ENCODE data around the gene THBS2.

The THBS2 gene

GRCh38 chr6:169291646-169292337, 38.1 kb upstream of the THBS2 start:
- no peak for DNase-seq (ENCODE audit: insufficient read length, low spot score)
- FAIRE-seq: no peak
- TF ChIP-seq POLR2A (IDR thresholded peaks at IDR 0.05; ENCODE audit: low read depth, low read length): no peak
- no peak for TF ChIP-seq TAF1 (IDR thresholded peaks at IDR 0.05; ENCODE audit: low read depth, low read length)
- TF ChIP-seq PAX5 (IDR thresholded peaks at IDR 0.05; ENCODE audit: insufficient read depth, low read length, severe bottlenecking): no peak
- no peak for TF ChIP-seq POLR2AphosphoS5 (IDR thresholded peaks at IDR 0.05; ENCODE audit: low read depth, low read length)
- TF ChIP-seq POU2F2 (IDR thresholded peaks at IDR 0.05; ENCODE audit: low read depth, low read length): no peak
- no peak for TF ChIP-seq SPI1 (IDR thresholded peaks at IDR 0.05; ENCODE audit: low read depth, low read length)

GRCh38 chr6:169291148-169291547, 37.5 kb upstream of the THBS2 start:
- TF ChIP-seq PAX5 (IDR thresholded peaks at IDR 0.05; ENCODE audit: insufficient read depth, low read length, severe bottlenecking) (no peak), POLR2AphosphoS5 (IDR thresholded peaks at IDR 0.05; ENCODE audit: low read depth, low read length) (no peak), POU2F2 (IDR thresholded peaks at IDR 0.05; ENCODE audit: low read depth, low read length) (no peak), SPI1 (IDR thresholded peaks at IDR 0.05; ENCODE audit: low read depth, low read length) (no peak), POLR2A (IDR thresholded peaks at IDR 0.05; ENCODE audit: low read depth, low read length) (no peak), TAF1 (IDR thresholded peaks at IDR 0.05; ENCODE audit: low read depth, low read length) (no peak)
- FAIRE-seq (no peak), DNase-seq (ENCODE audit: insufficient read length, low spot score) (no peak)

- TF ChIP-seq POU2F2 (IDR thresholded peaks at IDR 0.05; ENCODE audit: low read depth, low read length) (no peak), SPI1 (IDR thresholded peaks at IDR 0.05; ENCODE audit: low read depth, low read length) (no peak), TAF1 (IDR thresholded peaks at IDR 0.05; ENCODE audit: low read depth, low read length) (no peak), PAX5 (IDR thresholded peaks at IDR 0.05; ENCODE audit: insufficient read depth, low read length, severe bottlenecking) (no peak), POLR2AphosphoS5 (IDR thresholded peaks at IDR 0.05; ENCODE audit: low read depth, low read length) (no peak), POLR2A (IDR thresholded peaks at IDR 0.05; ENCODE audit: low read depth, low read length) (no peak)
- FAIRE-seq: no peak
- no peak for DNase-seq (ENCODE audit: insufficient read length, low spot score)
Measured at GRCh38 chr6:169289619-169290339, 36.1 kb upstream of the THBS2 start.

- DNase-seq (ENCODE audit: insufficient read length, low spot score): no peak
- no peak for FAIRE-seq
- no peak for TF ChIP-seq TAF1 (IDR thresholded peaks at IDR 0.05; ENCODE audit: low read depth, low read length)
- TF ChIP-seq POU2F2 (IDR thresholded peaks at IDR 0.05; ENCODE audit: low read depth, low read length): no peak
- no peak for TF ChIP-seq SPI1 (IDR thresholded peaks at IDR 0.05; ENCODE audit: low read depth, low read length)
- TF ChIP-seq POLR2AphosphoS5 (IDR thresholded peaks at IDR 0.05; ENCODE audit: low read depth, low read length): no peak
- no peak for TF ChIP-seq POLR2A (IDR thresholded peaks at IDR 0.05; ENCODE audit: low read depth, low read length)
- TF ChIP-seq PAX5 (IDR thresholded peaks at IDR 0.05; ENCODE audit: insufficient read depth, low read length, severe bottlenecking): no peak
Measured at GRCh38 chr6:169289257-169289618, 35.6 kb upstream of the THBS2 start.

GRCh38 chr6:169288591-169288990, 34.9 kb upstream of the THBS2 start:
- no peak for FAIRE-seq
- no peak for DNase-seq (ENCODE audit: insufficient read length, low spot score)
- no peak for TF ChIP-seq SPI1 (IDR thresholded peaks at IDR 0.05; ENCODE audit: low read depth, low read length)
- TF ChIP-seq POLR2AphosphoS5 (IDR thresholded peaks at IDR 0.05; ENCODE audit: low read depth, low read length): no peak
- no peak for TF ChIP-seq POU2F2 (IDR thresholded peaks at IDR 0.05; ENCODE audit: low read depth, low read length)
- no peak for TF ChIP-seq PAX5 (IDR thresholded peaks at IDR 0.05; ENCODE audit: insufficient read depth, low read length, severe bottlenecking)
- no peak for TF ChIP-seq TAF1 (IDR thresholded peaks at IDR 0.05; ENCODE audit: low read depth, low read length)
- no peak for TF ChIP-seq POLR2A (IDR thresholded peaks at IDR 0.05; ENCODE audit: low read depth, low read length)

GRCh38 chr6:169287675-169288074, 34.0 kb upstream of the THBS2 start:
- no peak for DNase-seq (ENCODE audit: insufficient read length, low spot score)
- no peak for TF ChIP-seq PAX5 (IDR thresholded peaks at IDR 0.05; ENCODE audit: insufficient read depth, low read length, severe bottlenecking)
- TF ChIP-seq SPI1 (IDR thresholded peaks at IDR 0.05; ENCODE audit: low read depth, low read length): no peak
- no peak for TF ChIP-seq POU2F2 (IDR thresholded peaks at IDR 0.05; ENCODE audit: low read depth, low read length)
- no peak for TF ChIP-seq POLR2A (IDR thresholded peaks at IDR 0.05; ENCODE audit: low read depth, low read length)
- TF ChIP-seq POLR2AphosphoS5 (IDR thresholded peaks at IDR 0.05; ENCODE audit: low read depth, low read length): no peak
- TF ChIP-seq TAF1 (IDR thresholded peaks at IDR 0.05; ENCODE audit: low read depth, low read length): no peak
- no peak for FAIRE-seq

GRCh38 chr6:169286961-169287360, 33.3 kb upstream of the THBS2 start:
- TF ChIP-seq TAF1 (IDR thresholded peaks at IDR 0.05; ENCODE audit: low read depth, low read length): no peak
- no peak for TF ChIP-seq SPI1 (IDR thresholded peaks at IDR 0.05; ENCODE audit: low read depth, low read length)
- no peak for FAIRE-seq

GRCh38 chr6:169285165-169285564, 31.5 kb upstream of the THBS2 start:
- TF ChIP-seq PAX5 (IDR thresholded peaks at IDR 0.05; ENCODE audit: insufficient read depth, low read length, severe bottlenecking) (no peak), POLR2A (IDR thresholded peaks at IDR 0.05; ENCODE audit: low read depth, low read length) (no peak), POU2F2 (IDR thresholded peaks at IDR 0.05; ENCODE audit: low read depth, low read length) (no peak), POLR2AphosphoS5 (IDR thresholded peaks at IDR 0.05; ENCODE audit: low read depth, low read length) (no peak), SPI1 (IDR thresholded peaks at IDR 0.05; ENCODE audit: low read depth, low read length) (no peak), TAF1 (IDR thresholded peaks at IDR 0.05; ENCODE audit: low read depth, low read length) (no peak)
- no peak for FAIRE-seq
- no peak for DNase-seq (ENCODE audit: insufficient read length, low spot score)

More at GRCh38 chr6:169286961-169287360, 33.3 kb upstream of the THBS2 start:
- no peak for DNase-seq (ENCODE audit: insufficient read length, low spot score)

GRCh38 chr6:169283924-169284323, 30.3 kb upstream of the THBS2 start:
- FAIRE-seq (no peak), DNase-seq (ENCODE audit: insufficient read length, low spot score) (no peak)
- TF ChIP-seq POU2F2 (IDR thresholded peaks at IDR 0.05; ENCODE audit: low read depth, low read length): no peak
- TF ChIP-seq POLR2A (IDR thresholded peaks at IDR 0.05; ENCODE audit: low read depth, low read length): no peak
- no peak for TF ChIP-seq TAF1 (IDR thresholded peaks at IDR 0.05; ENCODE audit: low read depth, low read length)
- no peak for TF ChIP-seq POLR2AphosphoS5 (IDR thresholded peaks at IDR 0.05; ENCODE audit: low read depth, low read length)
- TF ChIP-seq SPI1 (IDR thresholded peaks at IDR 0.05; ENCODE audit: low read depth, low read length): no peak
- no peak for TF ChIP-seq PAX5 (IDR thresholded peaks at IDR 0.05; ENCODE audit: insufficient read depth, low read length, severe bottlenecking)
